ENCODE results near the gene SLC25A22.

DNA sequence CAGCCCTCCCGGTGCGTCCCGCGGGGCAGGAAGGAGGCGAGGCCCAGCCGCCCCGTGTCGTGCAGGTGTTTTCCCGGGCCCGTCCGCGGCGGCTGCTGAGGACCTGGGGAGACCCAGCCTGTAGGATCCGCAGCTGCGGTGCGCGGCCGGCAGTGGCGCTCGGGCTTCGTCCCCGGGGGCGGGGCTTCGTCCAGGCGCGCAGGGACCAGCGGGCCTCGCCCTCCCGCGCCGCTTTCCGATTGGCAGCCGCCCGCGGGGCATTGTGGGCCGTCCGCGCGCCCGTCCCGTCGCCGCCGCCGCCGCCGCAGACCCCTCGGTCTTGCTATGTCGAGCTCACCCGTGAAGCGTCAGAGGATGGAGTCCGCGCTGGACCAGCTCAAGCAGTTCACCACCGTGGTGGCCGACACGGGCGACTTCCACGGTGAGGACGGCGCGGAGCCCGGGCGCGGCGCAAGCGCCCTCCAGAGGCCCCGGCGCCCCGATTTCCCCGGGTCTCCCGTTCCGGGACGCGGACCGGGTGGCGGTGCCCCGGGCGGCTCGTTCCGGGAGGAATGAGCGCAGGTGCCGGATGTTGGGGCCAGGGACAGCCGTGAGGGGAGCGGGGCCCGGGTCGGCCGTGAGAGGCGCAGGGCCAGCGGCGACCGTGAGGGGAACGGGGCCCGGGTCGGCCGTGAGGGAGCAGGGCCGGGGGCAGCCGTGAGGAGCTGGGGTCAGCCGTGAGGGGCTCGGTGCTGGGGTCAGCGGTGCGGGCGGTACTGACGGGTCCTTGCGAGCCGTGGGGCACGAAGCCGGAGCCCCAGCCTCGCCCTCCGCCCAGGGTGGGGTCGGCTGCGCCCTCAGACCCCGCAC, 50.7 kb downstream of the SLC25A22 start, which contains the start of gene TALDO1:
- TF ChIP-seq, protein P1, sequence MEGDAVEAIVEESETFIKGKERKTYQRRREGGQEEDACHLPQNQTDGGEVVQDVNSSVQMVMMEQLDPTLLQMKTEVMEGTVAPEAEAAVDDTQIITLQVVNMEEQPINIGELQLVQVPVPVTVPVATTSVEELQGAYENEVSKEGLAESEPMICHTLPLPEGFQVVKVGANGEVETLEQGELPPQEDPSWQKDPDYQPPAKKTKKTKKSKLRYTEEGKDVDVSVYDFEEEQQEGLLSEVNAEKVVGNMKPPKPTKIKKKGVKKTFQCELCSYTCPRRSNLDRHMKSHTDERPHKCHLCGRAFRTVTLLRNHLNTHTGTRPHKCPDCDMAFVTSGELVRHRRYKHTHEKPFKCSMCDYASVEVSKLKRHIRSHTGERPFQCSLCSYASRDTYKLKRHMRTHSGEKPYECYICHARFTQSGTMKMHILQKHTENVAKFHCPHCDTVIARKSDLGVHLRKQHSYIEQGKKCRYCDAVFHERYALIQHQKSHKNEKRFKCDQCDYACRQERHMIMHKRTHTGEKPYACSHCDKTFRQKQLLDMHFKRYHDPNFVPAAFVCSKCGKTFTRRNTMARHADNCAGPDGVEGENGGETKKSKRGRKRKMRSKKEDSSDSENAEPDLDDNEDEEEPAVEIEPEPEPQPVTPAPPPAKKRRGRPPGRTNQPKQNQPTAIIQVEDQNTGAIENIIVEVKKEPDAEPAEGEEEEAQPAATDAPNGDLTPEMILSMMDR (IDR thresholded peaks at IDR 0.05) = no peak
- TF ChIP-seq POLR2AphosphoS5 (IDR thresholded peaks at IDR 0.05; ENCODE audit: insufficient read depth in 1 of 2, low read depth in 1 of 2) (peak in 1 of 2 donors; percentile 46), POLR2A (IDR thresholded peaks at IDR 0.05) (peak in 1 of 2 donors; percentile 37)
